Transverse colon (tissue), 4 donors: Measurements from ENCODE around the gene TECPR2.

Source experiments
- EP300 ChIP-seq: sonication (generic); formaldehyde crosslinking; IDR thresholded peaks from one replicate; pipeline ENCODE4 v1.6.1; 2017; ENCODE audit warnings: antibody characterized with exemption, low read depth
- POLR2A ChIP-seq: fragments of 450-650 bp; IDR thresholded peaks from one replicate; pipeline ENCODE4 v1.6.1; 2016; ENCODE audit warnings: antibody characterized with exemption, mild to moderate bottlenecking, moderate library complexity
- POLR2AphosphoS5 ChIP-seq, 3 donors: sonication (generic); formaldehyde crosslinking; IDR thresholded peaks; one replicate each; pipeline ENCODE4 v1.6.1; 2016; ENCODE audit warnings: antibody characterized with exemption in 3 of 3
- TF ChIP-seq, protein P1 (sequence below), 5 experiments: fragments of 200-600 bp in 3 of 5; fragments of 450-650 bp in 2 of 5; sonication (generic) in 3 of 5; IDR thresholded peaks; 1 replicate in 2 of 5; 2 replicates in 3 of 5; pipeline ENCODE4 v1.5.1; 2016 to 2017; ENCODE audit warnings: antibody characterized with exemption in 5 of 5, inconsistent platforms in 3 of 5, mild to moderate bottlenecking in 2 of 5, moderate library complexity in 1 of 5

GRCh38 chr14:102424520-102424919 is 61.8 kb downstream of the TECPR2 start:
- TF ChIP-seq, protein P1, sequence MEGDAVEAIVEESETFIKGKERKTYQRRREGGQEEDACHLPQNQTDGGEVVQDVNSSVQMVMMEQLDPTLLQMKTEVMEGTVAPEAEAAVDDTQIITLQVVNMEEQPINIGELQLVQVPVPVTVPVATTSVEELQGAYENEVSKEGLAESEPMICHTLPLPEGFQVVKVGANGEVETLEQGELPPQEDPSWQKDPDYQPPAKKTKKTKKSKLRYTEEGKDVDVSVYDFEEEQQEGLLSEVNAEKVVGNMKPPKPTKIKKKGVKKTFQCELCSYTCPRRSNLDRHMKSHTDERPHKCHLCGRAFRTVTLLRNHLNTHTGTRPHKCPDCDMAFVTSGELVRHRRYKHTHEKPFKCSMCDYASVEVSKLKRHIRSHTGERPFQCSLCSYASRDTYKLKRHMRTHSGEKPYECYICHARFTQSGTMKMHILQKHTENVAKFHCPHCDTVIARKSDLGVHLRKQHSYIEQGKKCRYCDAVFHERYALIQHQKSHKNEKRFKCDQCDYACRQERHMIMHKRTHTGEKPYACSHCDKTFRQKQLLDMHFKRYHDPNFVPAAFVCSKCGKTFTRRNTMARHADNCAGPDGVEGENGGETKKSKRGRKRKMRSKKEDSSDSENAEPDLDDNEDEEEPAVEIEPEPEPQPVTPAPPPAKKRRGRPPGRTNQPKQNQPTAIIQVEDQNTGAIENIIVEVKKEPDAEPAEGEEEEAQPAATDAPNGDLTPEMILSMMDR (IDR thresholded peaks at IDR 0.05) = no peak
- TF ChIP-seq POLR2AphosphoS5 (IDR thresholded peaks at IDR 0.05) (no peak), EP300 (no peak), POLR2A (no peak)
